Fibroblast of skin of left biceps (primary cell): ENCODE results near the gene PLAC9.

Experiments
- DNase-seq, 2 experiments: peaks; one replicate each; pipeline ENCODE4 v3.0.0-alpha.2; 2013; ENCODE audit warnings: low read depth in 2 of 2

Gene PLAC9

DNA sequence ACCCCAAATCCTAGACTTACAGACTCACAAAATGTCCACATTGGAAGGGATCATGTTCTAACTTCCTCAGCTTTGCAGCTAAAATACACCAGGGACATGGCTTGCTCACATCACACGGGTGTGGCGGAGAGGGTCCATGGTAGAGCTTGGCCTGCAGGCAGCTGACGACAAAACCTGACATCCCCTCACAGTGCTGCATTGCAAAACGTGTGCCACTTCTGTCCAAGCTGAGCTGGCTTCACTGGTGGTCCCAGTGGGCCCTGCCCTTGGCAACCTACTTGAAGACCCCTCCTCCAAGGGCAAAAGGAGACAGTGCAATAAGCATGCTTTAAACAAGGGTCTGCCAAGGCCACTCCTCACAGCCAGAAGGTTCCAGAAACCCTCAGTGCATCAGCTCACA lies 50.9 kb downstream of the PLAC9 start:
- no peak for DNase-seq

DNA sequence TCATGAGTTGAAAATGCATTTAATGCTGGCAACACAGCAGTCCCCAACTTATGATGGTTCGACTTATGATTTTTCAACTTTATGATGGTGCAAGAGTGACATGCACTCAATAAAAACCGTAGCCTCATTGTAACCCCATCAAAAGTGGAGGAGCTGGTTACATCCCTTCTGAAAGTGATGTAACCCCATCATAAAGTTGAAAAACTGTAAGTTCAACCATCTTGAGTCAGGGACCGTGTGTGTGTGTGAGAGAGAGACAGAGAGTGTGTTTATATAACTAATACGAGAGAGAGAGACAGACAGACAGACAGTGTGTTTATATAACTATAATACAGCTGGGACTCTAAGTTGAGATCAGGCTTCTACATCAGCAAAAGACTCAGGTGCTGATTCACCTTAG lies 51.8 kb downstream of the PLAC9 start:
- DNase-seq, result no peak

DNA sequence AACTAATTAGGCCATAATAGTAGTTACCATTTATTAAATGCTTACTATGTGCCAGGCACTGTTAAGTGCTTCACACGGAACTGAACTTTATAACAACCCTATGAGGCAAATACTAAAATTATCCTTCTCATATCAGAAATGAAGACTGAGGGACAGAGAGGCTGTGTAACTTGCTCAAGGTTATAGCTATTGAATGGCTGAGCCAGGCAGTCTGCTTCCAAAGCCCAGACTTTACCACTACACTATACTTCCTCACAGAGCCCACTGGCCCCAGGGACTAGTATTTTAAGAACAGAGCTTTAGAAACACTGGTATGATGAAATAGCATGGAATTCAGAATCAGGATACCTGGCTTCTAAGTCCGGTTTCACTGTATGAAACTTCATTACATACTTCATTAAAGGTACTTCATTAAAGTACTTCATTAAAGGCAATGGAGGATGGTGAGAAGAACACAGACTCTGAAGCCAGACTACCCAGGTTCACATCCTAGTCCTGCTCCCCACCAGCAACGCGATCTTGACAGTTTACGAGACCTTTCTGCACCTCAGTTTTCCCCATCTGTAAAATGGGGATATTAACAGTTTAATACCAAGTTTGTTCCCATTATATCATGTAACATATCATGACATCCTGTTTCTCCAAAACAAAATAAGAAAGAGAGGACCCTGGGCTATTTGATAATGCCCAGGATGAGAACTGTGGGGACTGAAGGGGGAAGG lies 53.2 kb downstream of the PLAC9 start:
- DNase-seq, result no peak

GRCh38 chr10:80186364-80187012 lies 54.0 kb downstream of the PLAC9 start:
- no peak for DNase-seq

GRCh38 chr10:80187060-80187459 lies 54.5 kb downstream of the PLAC9 start:
- DNase-seq, result no peak

GRCh38 chr10:80187465-80188409 lies 55.2 kb downstream of the PLAC9 start:
- no peak for DNase-seq

DNA sequence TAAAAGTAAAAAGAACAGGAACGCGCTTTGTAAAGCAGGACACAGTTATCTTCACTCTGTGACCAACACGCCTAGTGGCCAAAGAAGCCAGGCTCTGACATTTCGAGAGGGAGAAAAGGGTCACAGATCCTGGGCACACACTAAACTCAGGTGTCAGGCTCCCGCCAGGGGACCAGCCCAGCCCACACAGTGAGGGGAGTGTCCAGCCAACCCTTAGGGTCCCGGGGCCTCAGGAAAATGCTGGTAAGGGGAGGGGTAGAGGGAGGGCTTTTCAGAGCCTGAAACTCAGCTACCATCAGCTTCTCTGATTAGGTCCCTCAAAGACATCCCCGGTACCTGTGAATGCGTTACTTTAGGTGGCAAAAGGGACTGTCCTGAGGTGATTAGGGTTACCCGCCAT lies 56.2 kb downstream of the PLAC9 start:
- no peak for DNase-seq

DNA sequence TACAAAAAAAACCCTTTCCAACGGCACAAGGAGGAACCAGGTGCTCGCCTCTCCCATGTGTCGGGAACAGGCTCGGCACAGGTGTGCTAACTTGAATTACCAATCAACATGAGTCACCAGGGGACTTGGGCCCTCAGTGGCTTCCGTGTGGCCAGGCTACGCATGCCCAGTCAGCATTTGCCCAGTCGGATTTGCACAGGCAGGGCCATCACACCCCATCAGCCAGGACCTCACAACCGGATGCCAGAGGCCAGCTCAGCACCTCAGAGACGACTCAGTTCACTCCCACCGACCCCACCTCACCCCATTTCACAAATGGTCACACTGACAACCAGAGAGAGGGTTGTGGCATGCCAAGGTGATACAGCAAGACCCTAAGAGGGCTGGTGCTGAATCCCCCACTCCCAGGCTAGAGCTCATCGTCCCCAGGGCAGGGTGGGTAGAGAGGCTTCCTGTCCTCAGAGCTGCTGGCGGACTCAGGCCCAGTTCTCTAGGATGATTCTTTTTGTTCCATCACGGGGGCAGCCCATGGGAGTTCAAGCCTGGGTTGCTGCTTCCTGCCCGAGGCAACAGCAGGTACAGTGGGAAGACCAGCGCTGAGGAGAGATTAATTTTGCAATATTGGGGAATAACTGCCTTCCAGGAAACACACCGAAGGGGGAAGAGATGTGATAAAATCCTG lies 59.2 kb downstream of the PLAC9 start:
- DNase-seq, result no peak

DNA sequence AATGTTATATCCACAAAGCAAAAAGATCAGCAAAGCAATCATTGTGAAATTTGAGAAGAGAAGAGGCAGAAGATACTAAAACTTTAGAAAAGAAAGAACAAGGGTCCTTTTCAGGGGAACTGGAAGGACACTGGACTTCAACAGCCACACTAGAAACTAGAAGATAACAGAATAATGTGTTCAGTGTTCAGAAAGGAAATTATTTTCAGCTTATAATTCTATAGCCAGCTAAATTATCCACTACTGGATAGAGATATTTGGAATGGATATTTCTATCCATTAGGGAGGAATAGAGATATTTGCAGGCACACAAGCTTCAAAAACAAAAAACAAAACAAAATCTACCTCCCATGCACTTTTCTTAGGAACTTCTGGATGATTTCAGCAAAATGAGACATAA lies 60.0 kb downstream of the PLAC9 start:
- no peak for DNase-seq

GRCh38 chr10:80194373-80195045 lies 62.0 kb downstream of the PLAC9 start:
- DNase-seq, result no peak
